HCT116 (cell line): ENCODE data around the gene DOK6.

Experiments used
- CEBPB ChIP-seq: IDR thresholded peaks from 2 replicates; pipeline ENCODE4 v1.6.1; 2012; ENCODE audit warnings: low read depth
- CTCF ChIP-seq, 3 experiments: fragments of 200-600 bp in 1 of 3; sonication (generic) in 1 of 3; IDR thresholded peaks in 2 of 3; conservative IDR thresholded peaks in 1 of 3; 2 replicates each; pipeline ENCODE4 v1.5.1; 2012 to 2017; ENCODE audit warnings: low read depth in 2 of 3, low read length in 2 of 3, antibody characterized with exemption in 1 of 3, borderline replicate concordance in 1 of 3, control low read depth in 1 of 3, mild to moderate bottlenecking in 1 of 3, mixed read lengths in 1 of 3, mixed run types in 1 of 3, moderate library complexity in 1 of 3; ENCODE audit not compliant: insufficient read depth in 1 of 3
- EZH2 ChIP-seq: fragments of 200-600 bp; sonication (generic); IDR thresholded peaks from 2 replicates; pipeline ENCODE4 v1.6.1; 2017; ENCODE audit warnings: antibody characterized with exemption, mixed run types
- JUND ChIP-seq: IDR thresholded peaks from 2 replicates; pipeline ENCODE4 v1.6.1; 2012
- POLR2A ChIP-seq: IDR thresholded peaks from 2 replicates; pipeline ENCODE4 v1.7.0; 2011; ENCODE audit warnings: borderline replicate concordance; ENCODE audit not compliant: insufficient read depth, insufficient read length; ENCODE audit errors: extremely low read depth
- POLR2AphosphoS5 ChIP-seq: IDR thresholded peaks from 2 replicates; pipeline ENCODE4 v1.6.1; 2011; ENCODE audit warnings: mild to moderate bottlenecking, low read depth, low read length, moderate library complexity
- RAD21 ChIP-seq: IDR thresholded peaks from 2 replicates; pipeline ENCODE4 v1.6.1; 2012; ENCODE audit warnings: low read depth, mild to moderate bottlenecking
- SIN3A ChIP-seq: IDR thresholded peaks from 2 replicates; pipeline ENCODE4 v1.6.1; 2012; ENCODE audit warnings: low read depth
- TCF7L2 ChIP-seq: IDR thresholded peaks from 2 replicates; pipeline ENCODE4 v1.7.0; 2011; ENCODE audit warnings: borderline replicate concordance, inconsistent platforms; ENCODE audit not compliant: insufficient read depth, insufficient read length; ENCODE audit errors: extremely low read depth
- ZBTB33 ChIP-seq: IDR thresholded peaks from 2 replicates; pipeline ENCODE4 v1.6.1; 2011; ENCODE audit warnings: mild to moderate bottlenecking, low read length, moderate library complexity; ENCODE audit not compliant: insufficient replicate concordance; ENCODE audit errors: extremely low read depth
- ZFX ChIP-seq: fragments of 450-650 bp; IDR thresholded peaks from 2 replicates; pipeline ENCODE4 v1.6.1; 2017
- ZNF274 ChIP-seq: fragments of 200-500 bp; sonication (Bioruptor generic); IDR thresholded peaks from 2 replicates; pipeline ENCODE4 v1.6.1; 2014; ENCODE audit warnings: mild to moderate bottlenecking, low read depth, low read length, inconsistent platforms

- TF ChIP-seq CTCF (IDR thresholded peaks at IDR 0.05 in 2 of 3, conservative IDR thresholded peaks at IDR 0.05 in 1 of 3; ENCODE audit: borderline replicate concordance in 1 of 3, insufficient read depth in 1 of 3, low read depth in 2 of 3, low read length in 2 of 3) (no peak), ZNF274 (no peak), TCF7L2 (no peak), POLR2AphosphoS5 (no peak), RAD21 (no peak), ZBTB33 (no peak), POLR2A (no peak), EZH2 (no peak), SIN3A (no peak), JUND (no peak), ZFX (no peak), CEBPB (no peak)
Measured at GRCh38 chr18:69752737-69753380, 352.2 kb downstream of the DOK6 start.
